K562 (cell line): ENCODE measurements around the gene MET.

Experiments
- CBX5 ChIP-seq: IDR thresholded peaks from 2 replicates; pipeline ENCODE4 v1.6.1; 2014; ENCODE audit warnings: low read depth, borderline replicate concordance
- CSDE1 ChIP-seq, 2 experiments: fragments of 450-650 bp; IDR thresholded peaks; 2 replicates each; pipeline ENCODE4 v1.6.1; 2016; ENCODE audit warnings: mild to moderate bottlenecking in 1 of 2
- EZH2 ChIP-seq: IDR thresholded peaks from 2 replicates; pipeline ENCODE4 v1.6.1; 2012; ENCODE audit warnings: low read depth, mild to moderate bottlenecking, inconsistent platforms, low read length, borderline replicate concordance
- FOXM1 ChIP-seq, 2 experiments: fragments of 450-650 bp in 1 of 2; sonication (generic) in 1 of 2; formaldehyde crosslinking in 1 of 2; IDR thresholded peaks; 2 replicates each; pipeline versions ENCODE4 v1.6.1 to v1.9.0; 2017 to 2022; ENCODE audit warnings: low read depth in 2 of 2, mild to moderate bottlenecking in 2 of 2, missing genetic modification reagents in 1 of 2, moderate library complexity in 1 of 2
- HCFC1 ChIP-seq: IDR thresholded peaks from 2 replicates; pipeline ENCODE4 v1.6.1; 2012; ENCODE audit warnings: low read depth, low read length, improper control_type of control experiment
- POLR2A ChIP-seq: fragments of 450-650 bp; conservative IDR thresholded peaks from 2 replicates; pipeline ENCODE4 v1.6.1; 2016
- ZNF239 ChIP-seq: fragments of 250-450 bp; sonication (Bioruptor Pico); IDR thresholded peaks from 2 replicates; pipeline ENCODE4 v1.4.0; 2020; ENCODE audit warnings: mild to moderate bottlenecking

GRCh38 chr7:116698930-116699721 lies 27.1 kb downstream of the MET start:
- no peak for TF ChIP-seq POLR2A
- no peak for TF ChIP-seq ZNF239 (CRISPR knock-in tag)
- TF ChIP-seq EZH2: no peak
- TF ChIP-seq CSDE1 (IDR thresholded peaks at IDR 0.05): no peak
- no peak for TF ChIP-seq HCFC1
- no peak for TF ChIP-seq CBX5
- TF ChIP-seq FOXM1 (IDR thresholded peaks at IDR 0.05; ENCODE audit: low read depth): no peak
- TF ChIP-seq FOXM1 (CRISPR knock-in tag; IDR thresholded peaks at IDR 0.05; ENCODE audit: low read depth): no peak
